ENCODE data around the gene AUTS2. TPM values are rescaled to one million over a fixed set of nuclear protein-coding genes. Genes with fewer than 3 reads are reported as not detected.

AUTS2 gene
- total and polyA plus RNA-seq, 10 of the 15 experiments (the other 5 are each of a cell fraction or from before 2014, with no cell fraction given): 6.4 to 55.6 (median 21.6) TPM

GRCh38 chr7:69600710-69601519 lies 2.6 kb downstream of the AUTS2 start (continued):
- TF ChIP-seq BCL3 (IDR thresholded peaks at IDR 0.05; ENCODE audit: borderline replicate concordance, insufficient read depth, low read depth, low read length, poor library complexity, severe bottlenecking): no peak

- 0 out of 2 replicates have a peak overlapping the region, but pooled peaks have one; percentile 73 for H3K4me2 ChIP-seq (ENCODE audit: control insufficient read depth, insufficient read depth)
- CTCF ChIA-PET: interaction anchor here (0.6 to 2.5 kb wide), 8 partner anchors 11 to 242 kb away, joined by 3 to 10 read pairs (median 3); no protein-coding TSS in a partner anchor
- peaks cover 25% of the 10 kb centered on the region for H3K4me1 ChIP-seq (ENCODE audit: control insufficient read depth, insufficient read depth, low read length)
- in situ Hi-C loops (cut with MboI) (no loop called here), intact Hi-C loops (cut with micrococcal nuclease; ENCODE audit: unreplicated experiment) (loop anchor here (5.0 to 10.0 kb wide), 5 partner anchors 50 to 432 kb away; no protein-coding TSS in a partner anchor)
- no peak overlapping the region for H2AFZ ChIP-seq (ENCODE audit: control insufficient read depth, low read depth, low read length)
- no peak overlapping the region for H3K9ac ChIP-seq (ENCODE audit: control insufficient read depth, insufficient read depth, low read length)
- H3K4me3 ChIP-seq: peak overlapping the region; percentile 53
- ATAC-seq: no peak
- no peak for DNase-seq (ENCODE audit: low read depth, low spot score)
- TF ChIP-seq CUX1 (IDR thresholded peaks at IDR 0.05; ENCODE audit: insufficient replicate concordance, low read depth, low read length) (no peak), MXI1 (IDR thresholded peaks at IDR 0.05; ENCODE audit: low read depth, low read length) (no peak), NFIC (IDR thresholded peaks at IDR 0.05; ENCODE audit: low read depth, low read length) (no peak), TAF1 (IDR thresholded peaks at IDR 0.05; ENCODE audit: borderline replicate concordance, low read depth, low read length) (no peak)
- H3K27ac ChIP-seq (ENCODE audit: control insufficient read depth, insufficient read depth): no peak overlapping the region
- no peak for FAIRE-seq
- H3K27me3 ChIP-seq (replicated peaks in 1 of 2; ENCODE audit: control insufficient read depth in 2 of 2, insufficient read depth in 2 of 2, low read length in 1 of 2): no peaks in the 10 kb centered on the region
- no peaks in the 10 kb centered on the region for H3K9me3 ChIP-seq (replicated peaks; ENCODE audit: control insufficient read depth, insufficient read depth, low read length)
- no peaks in the 10 kb centered on the region for H3K36me3 ChIP-seq (ENCODE audit: control insufficient read depth in 2 of 2, insufficient read depth in 2 of 2, low read length in 1 of 2)
- 92% methylated on average over 2 of the region's 2 CpGs for WGBS (ENCODE audit: insufficient coverage, insufficient replicate concordance, low lambda C conversion rate, missing lambda C conversion rate)
- TSS peak; percentile 7 for BruUV-seq (replicated peaks)
- SMC1A ChIA-PET (ENCODE audit: uncharacterized antibody, unreplicated experiment): interaction anchor here (0.7 to 9.2 kb wide), 27 partner anchors 11 to 1977 kb away, joined by 3 to 88 read pairs (median 5); no protein-coding TSS in a partner anchor
- H3K79me2 ChIP-seq (ENCODE audit: control insufficient read depth, insufficient read depth, low read length): peaks cover 50% of the 10 kb centered on the region
- no peaks in the 10 kb centered on the region for H4K20me1 ChIP-seq (ENCODE audit: control insufficient read depth, insufficient read depth)
- RAD21 ChIA-PET (ENCODE audit: unreplicated experiment): interaction anchor here (0.8 to 6.6 kb wide), 10 partner anchors 17 to 225 kb away, joined by 3 to 42 read pairs (median 14); no protein-coding TSS in a partner anchor
- POLR2A ChIA-PET: interaction anchor here (0.6 to 1.7 kb wide), 5 partner anchors 10 to 85 kb away, joined by 3 to 6 read pairs (median 3); no protein-coding TSS in a partner anchor
Observed at GRCh38 chr7:69602522-69602921, 4.2 kb downstream of the AUTS2 start.

Data from GM12878 (cell line).